H1 (cell line): ENCODE measurements around the gene KNDC1. TPM values are rescaled to one million over a fixed set of nuclear protein-coding genes. Genes with fewer than 3 reads are reported as not detected.

Experiments used
- CTCF ChIA-PET: fragments of 300-600 bp; sonication (Branson Sonifier 250); formaldehyde crosslinking; loops from one replicate; lab custom pipeline; 2021; ENCODE audit not compliant: partially characterized antibody; lab: Charles Lee
- POLR2A ChIA-PET: fragments of 300-600 bp; sonication (Branson Sonifier 250); formaldehyde crosslinking; loops from one replicate; lab custom pipeline; 2021; ENCODE audit warnings: inconsistent platforms; ENCODE audit not compliant: partially characterized antibody; lab: Charles Lee
- DNase-seq, 2 experiments: peaks; one replicate each; pipeline versions ENCODE4 v3.0.0 to v3.0.0-alpha.2; 2010 to 2022; ENCODE audit warnings: low spot score in 2 of 2, low read depth in 1 of 2, mixed read lengths in 1 of 2
- FAIRE-seq: peaks from 2 replicates; lab custom pipeline; 2011; peaks lifted over from hg19 to GRCh38; lab: Jason Lieb, UNC
- H2AFZ ChIP-seq: 2 replicates; pipeline ENCODE4 v1.8.1; 2012; ENCODE audit warnings: low read length, inconsistent platforms
- H2AK5ac ChIP-seq: 2 replicates; pipeline ENCODE4 v1.6.1; 2013; ENCODE audit warnings: low read depth, low read length
- H2BK120ac ChIP-seq: replicated peaks from 2 replicates; pipeline ENCODE3; 2013; ENCODE audit warnings: low read depth, low read length, inconsistent platforms
- H2BK12ac ChIP-seq: 2 replicates; pipeline ENCODE4 v1.6.1; 2013; ENCODE audit warnings: low read depth, low read length
- H2BK15ac ChIP-seq: 2 replicates; pipeline ENCODE4 v1.6.1; 2013; ENCODE audit warnings: low read length
- H2BK20ac ChIP-seq: 2 replicates; pipeline ENCODE4 v1.6.1; 2013; ENCODE audit warnings: low read length
- H2BK5ac ChIP-seq: 2 replicates; pipeline ENCODE4 v1.6.1; 2013; ENCODE audit warnings: low read depth, low read length
- H3K14ac ChIP-seq: 2 replicates; pipeline ENCODE4 v1.6.1; 2013; ENCODE audit warnings: inconsistent platforms; ENCODE audit not compliant: insufficient read length
- H3K18ac ChIP-seq: 2 replicates; pipeline ENCODE4 v1.6.1; 2013; ENCODE audit warnings: low read length; ENCODE audit errors: extremely low read depth
- H3K23ac ChIP-seq: 2 replicates; pipeline ENCODE4 v1.6.1; 2013; ENCODE audit warnings: inconsistent platforms; ENCODE audit not compliant: insufficient read length
- H3K23me2 ChIP-seq: 2 replicates; pipeline ENCODE4 v1.6.1; 2013; ENCODE audit warnings: low read depth, low read length
- H3K27ac ChIP-seq: 2 replicates; pipeline ENCODE4 v1.6.1; 2011; ENCODE audit warnings: low read depth, low read length, inconsistent platforms
- H3K27me3 ChIP-seq, 4 experiments: replicated peaks in 1 of 4; 1 replicate in 1 of 4; 2 replicates in 3 of 4; pipeline versions ENCODE4 v1.6.1 to v1.8.1; 2011 to 2013; ENCODE audit warnings: low read length in 3 of 4, mild to moderate bottlenecking in 3 of 4, inconsistent platforms in 2 of 4, mixed read lengths in 2 of 4, moderate library complexity in 1 of 4; ENCODE audit not compliant: control insufficient read depth in 3 of 4, insufficient read depth in 3 of 4; ENCODE audit errors: extremely low read depth in 1 of 4
- H3K36me3 ChIP-seq, 4 experiments: 2 replicates each; pipeline versions ENCODE4 v1.6.1 to v1.8.1; 2011 to 2013; ENCODE audit warnings: mild to moderate bottlenecking in 4 of 4, low read length in 3 of 4, moderate library complexity in 2 of 4, control low read depth in 1 of 4, inconsistent platforms in 1 of 4; ENCODE audit not compliant: insufficient read depth in 4 of 4, control insufficient read depth in 2 of 4
- H3K4ac ChIP-seq: replicated peaks from 2 replicates; pipeline ENCODE3; 2013; ENCODE audit warnings: low read length, low read depth, mixed read lengths, inconsistent platforms; ENCODE audit not compliant: insufficient read length
- H3K4me1 ChIP-seq, 4 experiments: replicated peaks in 1 of 4; 1 replicate in 1 of 4; 2 replicates in 3 of 4; pipeline versions ENCODE4 v1.6.1 to v1.8.1; 2011 to 2013; ENCODE audit warnings: low read length in 3 of 4, inconsistent platforms in 2 of 4, mixed read lengths in 1 of 4; ENCODE audit not compliant: insufficient read depth in 4 of 4, control insufficient read depth in 3 of 4
- H3K4me2 ChIP-seq, 2 experiments: 2 replicates each; pipeline versions ENCODE4 v1.6.1 to v1.8.1; 2011 to 2013; ENCODE audit warnings: low read depth in 2 of 2, low read length in 2 of 2, control low read depth in 1 of 2, inconsistent platforms in 1 of 2, mild to moderate bottlenecking in 1 of 2; ENCODE audit not compliant: insufficient read depth in 1 of 2
- H3K4me3 ChIP-seq, 4 experiments: fragments of 200-600, 300-600 bp in 1 of 4; sonication (generic), shearing (Covaris generic), sonication (Bioruptor Twin) in 1 of 4; 2 replicates each; pipeline versions ENCODE4 v1.5.1 to v1.8.1; 2011 to 2016; ENCODE audit warnings: low read length in 4 of 4, low read depth in 3 of 4, control low read depth in 2 of 4, inconsistent platforms in 2 of 4, mild to moderate bottlenecking in 2 of 4, mixed read lengths in 1 of 4, moderate library complexity in 1 of 4; ENCODE audit not compliant: insufficient read depth in 2 of 4; ENCODE audit errors: extremely low read depth in 1 of 4
- H3K56ac ChIP-seq: replicated peaks from 2 replicates; pipeline ENCODE3; 2013; ENCODE audit warnings: low read depth, mild to moderate bottlenecking, mixed read lengths, low read length, inconsistent platforms; ENCODE audit not compliant: insufficient read length
- H3K79me1 ChIP-seq: 2 replicates; pipeline ENCODE4 v1.6.1; 2013; ENCODE audit warnings: low read depth, low read length, control low read depth
- H3K79me2 ChIP-seq, 2 experiments: 2 replicates each; pipeline versions ENCODE4 v1.6.1 to v1.8.1; 2012 to 2013; ENCODE audit warnings: low read length in 2 of 2, mild to moderate bottlenecking in 2 of 2, inconsistent platforms in 1 of 2; ENCODE audit not compliant: insufficient read depth in 2 of 2, control insufficient read depth in 1 of 2
- H3K9ac ChIP-seq, 4 experiments: replicated peaks in 1 of 4; 1 replicate in 1 of 4; 2 replicates in 3 of 4; pipeline versions ENCODE4 v1.6.1 to v1.8.1; 2011 to 2013; ENCODE audit warnings: low read depth in 3 of 4, low read length in 3 of 4, control low read depth in 2 of 4, mild to moderate bottlenecking in 2 of 4, moderate library complexity in 2 of 4, inconsistent platforms in 1 of 4; ENCODE audit errors: extremely low read depth in 1 of 4
- H3K9me3 ChIP-seq, 2 experiments: 2 replicates each; pipeline versions ENCODE4 v1.6.1 to v1.8.1; 2012 to 2013; ENCODE audit warnings: mild to moderate bottlenecking in 2 of 2, moderate library complexity in 2 of 2, control low read depth in 1 of 2, inconsistent platforms in 1 of 2, low read depth in 1 of 2, low read length in 1 of 2, mixed read lengths in 1 of 2; ENCODE audit not compliant: insufficient read depth in 2 of 2
- H4K20me1 ChIP-seq, 2 experiments: replicated peaks in 1 of 2; 2 replicates each; pipeline versions ENCODE3 to v1.8.1; 2011 to 2013; ENCODE audit warnings: inconsistent platforms in 2 of 2, low read length in 2 of 2, mild to moderate bottlenecking in 1 of 2; ENCODE audit not compliant: insufficient read depth in 2 of 2, control insufficient read depth in 1 of 2
- H4K5ac ChIP-seq: 2 replicates; pipeline ENCODE4 v1.6.1; 2013; ENCODE audit warnings: low read length, low read depth, mixed read lengths, inconsistent platforms; ENCODE audit not compliant: insufficient read length
- H4K8ac ChIP-seq: 2 replicates; pipeline ENCODE4 v1.8.0; 2013; ENCODE audit warnings: mild to moderate bottlenecking, moderate library complexity, low read length, inconsistent platforms; ENCODE audit not compliant: insufficient read depth; ENCODE audit errors: extremely low read depth
- H4K91ac ChIP-seq: replicated peaks from 2 replicates; pipeline ENCODE3; 2013; ENCODE audit warnings: low read length, mixed read lengths, inconsistent platforms; ENCODE audit not compliant: insufficient read length
- HDAC2 ChIP-seq, 2 experiments: fragments of 300-600 bp in 1 of 2; sonication (generic) in 1 of 2; IDR thresholded peaks; 2 replicates each; pipeline ENCODE4 v1.6.1; 2011 to 2012; ENCODE audit warnings: low read depth in 2 of 2, low read length in 2 of 2, mild to moderate bottlenecking in 2 of 2, moderate library complexity in 2 of 2, borderline replicate concordance in 1 of 2, inconsistent platforms in 1 of 2
- PHF8 ChIP-seq: fragments of 200-600 bp; sonication (generic); conservative IDR thresholded peaks from 2 replicates; pipeline ENCODE4 v1.7.1; 2012; ENCODE audit warnings: low read depth, mild to moderate bottlenecking, inconsistent platforms, low read length, moderate library complexity
- SP2 ChIP-seq: IDR thresholded peaks from 2 replicates; pipeline ENCODE4 v1.6.1; 2012; ENCODE audit warnings: mild to moderate bottlenecking, low read length, inconsistent platforms
- TAF7 ChIP-seq: optimal IDR thresholded peaks from 2 replicates; pipeline ENCODE3; 2011; ENCODE audit warnings: low read depth, mild to moderate bottlenecking, inconsistent platforms, low read length, moderate library complexity, borderline replicate concordance
- WGBS, 2 experiments: shearing (Covaris generic) in 1 of 2; methylation state at CpG; one replicate each; pipeline versions ENCODE4 v1.1.6 to v1.1.7; 2013 to 2015; ENCODE audit warnings: low lambda C conversion rate in 2 of 2, mixed read lengths in 2 of 2, inconsistent platforms in 1 of 2, low coverage in 1 of 2, missing lambda C conversion rate in 1 of 2; ENCODE audit not compliant: insufficient replicate concordance in 2 of 2, insufficient coverage in 1 of 2, insufficient read length in 1 of 2; ENCODE audit errors: extremely low coverage in 1 of 2, missing lambda C conversion rate in 1 of 2; 5-methylcytosine and 5-hydroxymethylcytosine counted together
- polyA plus RNA-seq, 7 experiments: library from polyadenylated mRNA; depleted of rRNA in 3 of 7; stranded (reverse) in 5 of 7; unstranded in 2 of 7; fragments of >200 nt in 5 of 7; fragments of 200-250 nt in 2 of 7; gene quantifications; 1 replicate in 5 of 7; 2 replicates in 1 of 7; 4 replicates in 1 of 7; pipeline versions ENCODE4 v1.2.1 to v1.2.3, GENCODE V29; 2011 to 2013; ENCODE audit warnings: missing spikeins in 2 of 7, mixed read lengths in 2 of 7
- total RNA-seq: library from RNA; stranded (reverse); fragmentation: NEBNext Ultra II Directional; extraction: Animal tissue kit (Norgen Biotek cat#: 25700); gene quantifications from 2 replicates; pipeline ENCODE4 v1.2.1, GENCODE V29; 2021

Gene KNDC1
- total and polyA plus RNA-seq, 2 of the 8 experiments (the other 6 are each of a cell fraction or from before 2014, with no cell fraction given), result 7.5 to 16.7 TPM

DNA sequence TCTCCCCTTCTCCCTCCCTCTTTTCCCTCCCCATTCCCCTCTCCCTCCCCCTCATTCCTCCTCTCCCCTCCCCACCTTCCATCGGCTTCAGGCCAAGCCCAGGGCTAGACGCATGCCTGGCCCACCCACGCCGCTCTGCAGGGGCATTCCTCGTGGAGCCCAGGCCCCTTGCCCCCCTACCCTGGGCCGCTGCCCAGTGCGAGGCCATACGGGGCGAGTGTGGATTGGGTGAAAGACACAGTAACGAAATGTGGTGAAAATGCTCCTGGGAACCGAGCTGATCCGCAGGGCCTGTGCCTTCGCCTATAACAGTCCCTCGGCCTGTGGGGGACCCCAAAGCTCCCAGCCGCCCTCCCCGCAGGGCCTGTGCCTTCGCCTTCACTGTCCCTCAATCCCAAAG, 44.0 kb upstream of the KNDC1 start:
- Histone ChIP-seq H3K79me2 (no peaks in the 10 kb centered on the region), H3K79me1 (no peaks in the 10 kb centered on the region), H2BK5ac (no peak overlapping the region; the same call in 1 of the 2 replicates), H4K20me1 (no peaks in the 10 kb centered on the region), H3K4ac (no peak overlapping the region), H4K8ac (no peak overlapping the region), H3K9ac (no peak overlapping the region), H3K4me2 (no peak overlapping the region), H2BK120ac (no peak overlapping the region), H3K23ac (no peak overlapping the region), H3K56ac (no peak overlapping the region), H3K14ac (no peak overlapping the region), H3K4me1 (peaks cover 0 to 3% (median 2%) of the 10 kb centered on the region in 4 experiments; a peak in 3 of 7 replicates), H3K4me3 (no peak overlapping the region), H2BK20ac (no peak overlapping the region; the same call in 1 of the 2 replicates), H2BK12ac (0 out of 2 replicates have a peak overlapping the region, but pooled peaks have one; percentile 50), H3K36me3 (no peaks in the 10 kb centered on the region), H2AFZ (no peak overlapping the region; the same call in 1 of the 2 replicates), H4K91ac (no peak overlapping the region), H3K27me3 (no peaks in the 10 kb centered on the region), H2AK5ac (no peak overlapping the region), H3K23me2 (no peaks in the 10 kb centered on the region), H3K18ac (peak overlapping the region; percentile 3; the same call in 1 of the 2 replicates), H2BK15ac (no peak overlapping the region), H3K27ac (no peak overlapping the region; the same call in 1 of the 2 replicates), H4K5ac (no peak overlapping the region), H3K9me3 (peaks cover 3% of the 10 kb centered on the region in 2 experiments; a peak in 1 of 4 replicates)
- no peak for TF ChIP-seq HDAC2 (IDR thresholded peaks at IDR 0.05; ENCODE audit: borderline replicate concordance in 1 of 2, low read depth in 2 of 2, low read length in 2 of 2)
- TF ChIP-seq SP2, result no peak
- no peak for TF ChIP-seq TAF7
- no peak for TF ChIP-seq PHF8
- ChIA-PET POLR2A (no interaction called here), CTCF (interaction anchor here (0.9 to 4.7 kb wide), 5 partner anchors 8 to 276 kb away, joined by 3 to 19 read pairs (median 4); no protein-coding TSS in a partner anchor)
- FAIRE-seq (no peak), DNase-seq (no peak)
- 67% methylated on average over 5 of the region's 17 CpGs; no CpG with 5 or more reads in 1 of the 2 experiments for WGBS, 2 experiments
